NT2/D1 (cell line): ENCODE measurements around the gene NARF.
"Not testable (repeated sequence)": the region's sequence is repeated elsewhere in the genome, so short reads cannot be mapped to it uniquely, and the experiment has no call there.

Source experiments
- DNase-seq: peaks from one replicate; pipeline ENCODE4 v3.0.0-alpha.2; 2011; ENCODE audit warnings: low read depth, low spot score
- H3K27me3 ChIP-seq: 2 replicates; pipeline ENCODE4 v1.6.0; 2011; ENCODE audit warnings: mild to moderate bottlenecking; ENCODE audit not compliant: insufficient read length, insufficient read depth
- H3K36me3 ChIP-seq: 2 replicates; pipeline ENCODE4 v1.6.1; 2011; ENCODE audit warnings: mild to moderate bottlenecking, low read length, mixed read lengths; ENCODE audit not compliant: insufficient read depth, insufficient read length
- H3K4me1 ChIP-seq: 2 replicates; pipeline ENCODE4 v1.5.1; 2011; ENCODE audit not compliant: insufficient read depth, insufficient read length
- H3K4me3 ChIP-seq: 2 replicates; pipeline ENCODE4 v1.5.1; 2011; ENCODE audit warnings: low read depth; ENCODE audit not compliant: insufficient read length
- H3K9ac ChIP-seq: 2 replicates; pipeline ENCODE4 v1.6.0; 2011; ENCODE audit warnings: low read depth; ENCODE audit not compliant: insufficient read length
- H3K9me3 ChIP-seq: 2 replicates; pipeline ENCODE4 v1.5.1; 2011; ENCODE audit warnings: mild to moderate bottlenecking, low read length; ENCODE audit not compliant: insufficient read depth
- SUZ12 ChIP-seq: IDR thresholded peaks from 2 replicates; pipeline ENCODE4 v1.6.1; 2011; ENCODE audit not compliant: insufficient read length, insufficient read depth; ENCODE audit errors: extremely low read depth
- YY1 ChIP-seq: IDR thresholded peaks from 2 replicates; pipeline ENCODE4 v1.6.1; 2011; ENCODE audit not compliant: insufficient read length, insufficient read depth
- ZNF274 ChIP-seq: IDR thresholded peaks from 2 replicates; pipeline ENCODE4 v1.6.1; 2011; ENCODE audit warnings: mild to moderate bottlenecking, low read depth, low read length

Gene NARF

GRCh38 chr17:82505296-82505695 lies 46.8 kb downstream of the NARF start:
- Histone ChIP-seq H3K9ac (no peak overlapping the region), H3K36me3 (no peaks in the 10 kb centered on the region), H3K27me3 (no peaks in the 10 kb centered on the region), H3K4me1 (peaks cover 8% of the 10 kb centered on the region), H3K4me3 (no peak overlapping the region), H3K9me3 (no peaks in the 10 kb centered on the region)
- DNase-seq = no peak
- TF ChIP-seq YY1 (no peak), SUZ12 (no peak), ZNF274 (no peak)

- not testable (repeated sequence) for H3K9ac ChIP-seq, H3K4me3 ChIP-seq, H3K36me3 ChIP-seq, H3K9me3 ChIP-seq, DNase-seq, H3K4me1 ChIP-seq, H3K27me3 ChIP-seq
Observed at GRCh38 chr17:82506402-82506801, 47.9 kb downstream of the NARF start.

- H3K27me3 ChIP-seq = no peaks in the 10 kb centered on the region
- no peak overlapping the region for H3K9ac ChIP-seq
- TF ChIP-seq SUZ12 = no peak
- no peak for TF ChIP-seq ZNF274
- TF ChIP-seq YY1 = no peak
- no peaks in the 10 kb centered on the region for H3K36me3 ChIP-seq
- no peak overlapping the region for H3K4me3 ChIP-seq
- H3K4me1 ChIP-seq = peaks cover 6% of the 10 kb centered on the region
- DNase-seq = no peak
- no peaks in the 10 kb centered on the region for H3K9me3 ChIP-seq
Observed at GRCh38 chr17:82507631-82508175, 49.2 kb downstream of the NARF start.

- H3K9me3 ChIP-seq, H3K4me3 ChIP-seq, H3K9ac ChIP-seq, H3K36me3 ChIP-seq, H3K4me1 ChIP-seq, DNase-seq, H3K27me3 ChIP-seq: not testable (repeated sequence)
Observed at GRCh38 chr17:82511642-82512041, 53.1 kb downstream of the NARF start.

GRCh38 chr17:82513864-82514263 lies 55.3 kb downstream of the NARF start:
- DNase-seq, H3K4me3 ChIP-seq, H3K27me3 ChIP-seq, H3K9ac ChIP-seq, H3K36me3 ChIP-seq, H3K9me3 ChIP-seq, H3K4me1 ChIP-seq: not testable (repeated sequence)

- Histone ChIP-seq H3K36me3 (no peaks in the 10 kb centered on the region), H3K9ac (no peak overlapping the region)
Observed at GRCh38 chr17:82517230-82517865, 58.8 kb downstream of the NARF start.

GRCh38 chr17:82518826-82519810 lies 60.6 kb downstream of the NARF start, which contains the start of gene FOXK2:
TSS of gene FOXK2 (plus strand) at chr17:82519732. CDS start at chr17:82519889, 157 bp downstream.
- DNase-seq = peak; percentile 77
- no peaks in the 10 kb centered on the region for H3K27me3 ChIP-seq
- peak within 1 kb of the TSS; percentile 87 for H3K4me3 ChIP-seq
- TF ChIP-seq SUZ12 (no peak), ZNF274 (no peak), YY1 (no peak)
- H3K36me3 ChIP-seq = peaks cover 3% of the 10 kb centered on the region
- no peaks in the 10 kb centered on the region; the same call in 1 of the 2 replicates for H3K9me3 ChIP-seq
- H3K4me1 ChIP-seq = no peaks in the 10 kb centered on the region
- H3K9ac ChIP-seq = peak within 1 kb of the TSS; percentile 90

More at GRCh38 chr17:82517230-82517865, 58.8 kb downstream of the NARF start:
- Histone ChIP-seq H3K9me3 (no peaks in the 10 kb centered on the region; the same call in 1 of the 2 replicates), H3K27me3 (no peaks in the 10 kb centered on the region), H3K4me3 (no peak overlapping the region), H3K4me1 (no peaks in the 10 kb centered on the region)
- no peak for TF ChIP-seq SUZ12
- no peak for TF ChIP-seq YY1
- no peak for TF ChIP-seq ZNF274
- DNase-seq = no peak
